Measurements from ENCODE around the gene PRKAR1B. TPM values are rescaled to one million over a fixed set of nuclear protein-coding genes. Genes with fewer than 3 reads are reported as not detected.
"Not testable (repeated sequence)": the region's sequence is repeated elsewhere in the genome, so short reads cannot be mapped to it uniquely, and the experiment has no call there.

Gene PRKAR1B
- total and polyA plus RNA-seq, 9 donors = 14.3 to 49.0 (median 34.0) TPM

GRCh38 chr7:746155-747061 is 19.3 kb upstream of the PRKAR1B start:
- H3K27ac ChIP-seq = no peak overlapping the region
- WGBS, 3 donors = 90 to 94% (median 91%) methylated on average over 38 to 40 of the region's 40 CpGs
- intact Hi-C loops (cut with DNase I) = no loop called here
- no peaks in the 10 kb centered on the region for H3K4me1 ChIP-seq (ENCODE audit: insufficient read depth)
- no peak for TF ChIP-seq EP300 (IDR thresholded peaks at IDR 0.05)
- TF ChIP-seq CTCF (IDR thresholded peaks at IDR 0.05) = no peak
- TF ChIP-seq POLR2A (IDR thresholded peaks at IDR 0.05) = no peak
- peak in 4 of 5 donors; percentile 6 to 30 (median 14) for DNase-seq
- H3K27me3 ChIP-seq = no peaks in the 10 kb centered on the region
- H3K4me3 ChIP-seq = no peak overlapping the region
- no peaks in the 10 kb centered on the region for H3K36me3 ChIP-seq
- no peaks in the 10 kb centered on the region for H3K9me3 ChIP-seq

GRCh38 chr7:745431-746154 is 18.5 kb upstream of the PRKAR1B start:
- no peaks in the 10 kb centered on the region for H3K9me3 ChIP-seq
- intact Hi-C loops (cut with DNase I) = no loop called here
- H3K27ac ChIP-seq = no peak overlapping the region
- DNase-seq = peak in 4 of 5 donors; percentile 2 to 17 (median 12)
- WGBS, 3 donors = 61 to 81% (median 68%) methylated on average over 23 of the region's 23 CpGs
- H3K27me3 ChIP-seq = no peaks in the 10 kb centered on the region
- no peaks in the 10 kb centered on the region for H3K36me3 ChIP-seq
- H3K4me1 ChIP-seq (ENCODE audit: insufficient read depth) = no peaks in the 10 kb centered on the region
- TF ChIP-seq CTCF (IDR thresholded peaks at IDR 0.05) = no peak
- no peak for TF ChIP-seq EP300 (IDR thresholded peaks at IDR 0.05)
- no peak for TF ChIP-seq POLR2A (IDR thresholded peaks at IDR 0.05)
- H3K4me3 ChIP-seq = no peak overlapping the region

- Histone ChIP-seq H3K36me3 (no peaks in the 10 kb centered on the region), H3K27ac (no peak overlapping the region), H3K9me3 (no peaks in the 10 kb centered on the region), H3K27me3 (no peaks in the 10 kb centered on the region), H3K4me3 (no peak overlapping the region), H3K4me1 (ENCODE audit: insufficient read depth) (no peaks in the 10 kb centered on the region)
- peak in 3 of 5 donors; percentile 5 to 24 (median 15) for DNase-seq
- TF ChIP-seq EP300 (IDR thresholded peaks at IDR 0.05) (no peak), POLR2A (IDR thresholded peaks at IDR 0.05) (no peak), CTCF (IDR thresholded peaks at IDR 0.05) (no peak)
- 96% methylated on average over 20 of the region's 20 CpGs for WGBS, 3 donors
- intact Hi-C loops (cut with DNase I) = no loop called here
Measured at GRCh38 chr7:744854-745430, 17.9 kb upstream of the PRKAR1B start.

- H3K9me3 ChIP-seq; intact Hi-C loops (cut with DNase I); DNase-seq; H3K36me3 ChIP-seq; H3K27me3 ChIP-seq; H3K4me3 ChIP-seq; H3K4me1 ChIP-seq (ENCODE audit: insufficient read depth); H3K27ac ChIP-seq: not testable (repeated sequence)
- 94 to 99% (median 97%) methylated on average over 5 of the region's 5 CpGs for WGBS, 3 donors
Measured at GRCh38 chr7:744128-744520, 17.0 kb upstream of the PRKAR1B start.

- 87 to 90% (median 89%) methylated on average over 14 of the region's 14 CpGs for WGBS, 3 donors
- H3K36me3 ChIP-seq; H3K4me3 ChIP-seq; H3K9me3 ChIP-seq; H3K4me1 ChIP-seq (ENCODE audit: insufficient read depth); intact Hi-C loops (cut with DNase I); H3K27ac ChIP-seq; H3K27me3 ChIP-seq: not testable (repeated sequence)
- peak in 1 of 5 donors; percentile 1 for DNase-seq
Measured at GRCh38 chr7:743341-744127, 16.5 kb upstream of the PRKAR1B start.
